Measurements from ENCODE around the gene NDUFB7. TPM values are rescaled to one million over a fixed set of nuclear protein-coding genes. Genes with fewer than 3 reads are reported as not detected.

The NDUFB7 gene
- total RNA-seq, 1 experiment from 2014 or later: 155 TPM

GRCh38 chr19:14544977-14545715 lies 26.7 kb downstream of the NDUFB7 start:
- H3K27ac Mint-ChIP-seq: peak overlapping the region; percentile 9 to 35 (median 33); a peak in 4 of 7 replicates
- no peak overlapping the region for H2AK5ac ChIP-seq (ENCODE audit: insufficient read length, low read length)
- H3K4me1 Mint-ChIP-seq: peaks cover 5 to 6% of the 10 kb centered on the region in 2 experiments; a peak in 2 of 4 replicates
- H3K4ac ChIP-seq (ENCODE audit: low read depth, low read length): no peak overlapping the region
- no peaks in the 10 kb centered on the region for H3K79me1 ChIP-seq (ENCODE audit: insufficient read depth, low read depth, low read length, poor library complexity, severe bottlenecking)
- no peak overlapping the region for H2BK5ac ChIP-seq (ENCODE audit: insufficient read length, low read length)
- H2BK15ac ChIP-seq (ENCODE audit: low read depth, low read length): no peak overlapping the region
- no peak overlapping the region for H2BK12ac ChIP-seq (ENCODE audit: insufficient read length, low read depth, low read length)
- H2BK20ac ChIP-seq (ENCODE audit: low read depth, low read length, poor library complexity, severe bottlenecking): no peak overlapping the region
- no peaks in the 10 kb centered on the region for H4K20me1 ChIP-seq (ENCODE audit: control insufficient read depth, insufficient read depth, insufficient read length)
- H3K9me3 Mint-ChIP-seq: no peaks in the 10 kb centered on the region
- no peak overlapping the region for H4K8ac ChIP-seq (replicated peaks; ENCODE audit: insufficient read length, low read depth, low read length)
- no peak overlapping the region for H4K91ac ChIP-seq (ENCODE audit: insufficient read length, low read depth, low read length)
- H3K4me1 ChIP-seq (ENCODE audit: insufficient read depth, low read length): no peaks in the 10 kb centered on the region
- no peak overlapping the region for H3T11ph ChIP-seq (ENCODE audit: low read length)
- no peak overlapping the region for H3K18ac ChIP-seq (ENCODE audit: insufficient read length, low read depth, low read length)
- H2BK120ac ChIP-seq (ENCODE audit: low read depth, low read length, poor library complexity, severe bottlenecking): no peak overlapping the region
- H3K27ac ChIP-seq (ENCODE audit: insufficient read length, low read depth, low read length): no peak overlapping the region
- WGBS (ENCODE audit: extremely low coverage, insufficient read length, low lambda C conversion rate): no CpG with 5 or more reads among the region's 21 CpGs
- H3K56ac ChIP-seq (ENCODE audit: insufficient read length, low read depth, low read length): no peak overlapping the region
- H3K14ac ChIP-seq (ENCODE audit: insufficient read depth, low read length): no peak overlapping the region
- no peak overlapping the region for H3K23ac ChIP-seq (ENCODE audit: insufficient read length, low read depth, low read length)
- H3K9ac ChIP-seq (ENCODE audit: extremely low read depth, insufficient read length, low read length): no peak overlapping the region
- peaks cover 2 to 15% (median 12%) of the 10 kb centered on the region in 3 experiments; a peak in 6 of 7 replicates for H3K36me3 Mint-ChIP-seq (ENCODE audit: insufficient read depth in 1 of 3, low read depth in 3 of 3)
- H3K79me2 ChIP-seq (ENCODE audit: insufficient read depth, low read length): no peaks in the 10 kb centered on the region; the same call in 1 of the 2 replicates
- TF ChIP-seq CTCF (conservative IDR thresholded peaks at IDR 0.05): no peak
- no peaks in the 10 kb centered on the region for H3K27me3 Mint-ChIP-seq (ENCODE audit: low read depth)
- no peak overlapping the region for H2AFZ ChIP-seq (ENCODE audit: low read length)
- no peak overlapping the region for H3K4me3 Mint-ChIP-seq
- H3K23me2 ChIP-seq (ENCODE audit: insufficient read length, low read depth, low read length, poor library complexity, severe bottlenecking): no peaks in the 10 kb centered on the region
- H3K4me2 ChIP-seq (ENCODE audit: insufficient read depth, insufficient read length, low read length): no peak overlapping the region
- H3K9me3 ChIP-seq (ENCODE audit: control insufficient read depth, low read depth, low read length): no peaks in the 10 kb centered on the region
- no peak for DNase-seq
- H3K27me3 ChIP-seq (ENCODE audit: insufficient read depth, low read length): no peaks in the 10 kb centered on the region
- H4K5ac ChIP-seq (ENCODE audit: insufficient read length, low read depth, low read length): no peak overlapping the region
